Neural cell (in vitro differentiated cells): ENCODE measurements around the gene LRRC46.

Source experiments
- EP300 ChIP-seq: fragments of 450-650 bp; conservative IDR thresholded peaks from 2 replicates; pipeline ENCODE4 v1.6.1; 2014; ENCODE audit warnings: antibody characterized with exemption, mild to moderate bottlenecking, moderate library complexity; ENCODE audit not compliant: poor library complexity, severe bottlenecking
- EZH2 ChIP-seq: fragments of 200-600, 300-800 bp; shearing (Covaris generic), sonication (generic); IDR thresholded peaks from 2 replicates; pipeline ENCODE4 v1.6.1; 2014; ENCODE audit warnings: antibody characterized with exemption, low read length, borderline replicate concordance, mild to moderate bottlenecking; ENCODE audit not compliant: insufficient read depth, poor library complexity, severe bottlenecking
- MXI1 ChIP-seq: fragments of 450-650 bp; conservative IDR thresholded peaks from 2 replicates; pipeline ENCODE4 v1.6.1; 2014; ENCODE audit warnings: antibody characterized with exemption, mild to moderate bottlenecking; ENCODE audit not compliant: poor library complexity, severe bottlenecking
- POLR2AphosphoS5 ChIP-seq: IDR thresholded peaks from 2 replicates; pipeline ENCODE4 v1.6.1; 2012
- REST ChIP-seq: IDR thresholded peaks from 2 replicates; pipeline ENCODE4 v1.6.1; 2012; ENCODE audit warnings: borderline replicate concordance
- SMC3 ChIP-seq: fragments of 450-650 bp; conservative IDR thresholded peaks from 2 replicates; pipeline ENCODE4 v1.6.1; 2014; ENCODE audit warnings: antibody characterized with exemption, mild to moderate bottlenecking, moderate library complexity; ENCODE audit not compliant: poor library complexity
- TAF1 ChIP-seq: IDR thresholded peaks from 2 replicates; pipeline ENCODE4 v1.6.1; 2012; ENCODE audit warnings: low read depth
- TF ChIP-seq, protein P1 (sequence below): fragments of 450-650 bp; IDR thresholded peaks from 2 replicates; pipeline ENCODE4 v1.5.1; 2014; ENCODE audit warnings: antibody characterized with exemption, mild to moderate bottlenecking, moderate library complexity; ENCODE audit not compliant: poor library complexity, severe bottlenecking

DNA sequence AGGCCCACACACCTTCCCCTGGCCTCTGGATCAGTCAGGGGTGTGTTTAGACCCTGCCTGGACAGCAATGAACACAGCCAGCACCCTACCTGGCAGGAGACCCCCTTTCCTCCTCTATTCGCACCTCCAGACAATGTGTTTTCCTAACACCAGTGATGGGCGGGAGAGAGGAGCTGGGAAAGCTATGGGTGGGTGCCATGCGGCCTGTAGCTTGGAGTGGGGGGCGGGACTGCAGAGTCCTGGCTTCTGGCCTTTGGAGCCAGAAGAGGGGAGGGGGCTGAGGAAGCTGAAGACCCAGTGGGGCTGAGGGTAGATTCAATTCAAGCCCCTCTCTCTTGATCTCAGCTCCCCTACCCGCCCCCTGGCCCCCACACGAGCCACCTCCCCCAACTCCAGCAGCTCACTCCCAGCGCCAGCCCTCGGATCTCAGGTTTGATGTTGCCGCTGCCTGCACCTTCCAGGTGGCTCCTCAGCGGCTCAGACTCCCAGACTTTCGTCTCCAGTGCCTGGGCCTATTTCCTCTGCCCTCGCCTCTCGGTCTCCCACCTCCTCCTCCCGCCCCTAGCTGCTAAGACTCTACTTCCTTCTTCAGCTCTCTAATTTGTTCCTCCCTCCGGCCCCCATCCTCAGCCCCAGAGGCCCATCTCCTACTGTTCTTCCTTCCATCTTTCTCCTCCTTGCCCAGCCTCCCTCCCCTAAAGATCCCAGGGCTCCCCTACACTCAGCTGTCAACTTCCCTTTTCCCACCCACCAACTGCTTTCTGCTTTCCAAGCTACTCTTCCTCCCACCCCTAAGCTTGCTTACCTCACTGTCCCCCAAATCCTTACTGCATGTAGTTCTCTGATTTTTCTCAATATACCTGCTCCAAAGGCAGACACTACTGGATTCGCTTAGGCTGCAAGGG is 26.3 kb downstream of the LRRC46 start:
- TF ChIP-seq, protein P1, sequence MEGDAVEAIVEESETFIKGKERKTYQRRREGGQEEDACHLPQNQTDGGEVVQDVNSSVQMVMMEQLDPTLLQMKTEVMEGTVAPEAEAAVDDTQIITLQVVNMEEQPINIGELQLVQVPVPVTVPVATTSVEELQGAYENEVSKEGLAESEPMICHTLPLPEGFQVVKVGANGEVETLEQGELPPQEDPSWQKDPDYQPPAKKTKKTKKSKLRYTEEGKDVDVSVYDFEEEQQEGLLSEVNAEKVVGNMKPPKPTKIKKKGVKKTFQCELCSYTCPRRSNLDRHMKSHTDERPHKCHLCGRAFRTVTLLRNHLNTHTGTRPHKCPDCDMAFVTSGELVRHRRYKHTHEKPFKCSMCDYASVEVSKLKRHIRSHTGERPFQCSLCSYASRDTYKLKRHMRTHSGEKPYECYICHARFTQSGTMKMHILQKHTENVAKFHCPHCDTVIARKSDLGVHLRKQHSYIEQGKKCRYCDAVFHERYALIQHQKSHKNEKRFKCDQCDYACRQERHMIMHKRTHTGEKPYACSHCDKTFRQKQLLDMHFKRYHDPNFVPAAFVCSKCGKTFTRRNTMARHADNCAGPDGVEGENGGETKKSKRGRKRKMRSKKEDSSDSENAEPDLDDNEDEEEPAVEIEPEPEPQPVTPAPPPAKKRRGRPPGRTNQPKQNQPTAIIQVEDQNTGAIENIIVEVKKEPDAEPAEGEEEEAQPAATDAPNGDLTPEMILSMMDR, result no peak
- TF ChIP-seq EZH2 (no peak), POLR2AphosphoS5 (no peak), SMC3 (no peak), TAF1 (no peak), REST (no peak), MXI1 (no peak), EP300 (no peak)
